Adipocyte (in vitro differentiated cells): Measurements from ENCODE around the gene B4GALT5.

ENCODE experiments used
- DNase-seq: peaks from one replicate; pipeline ENCODE4 v3.0.0-alpha.2; 2015; ENCODE audit warnings: low read depth
- H3K27me3 ChIP-seq: replicated peaks from 2 replicates; pipeline ENCODE4 v1.7.0; 2013; ENCODE audit warnings: mild to moderate bottlenecking, low read length, moderate library complexity; ENCODE audit not compliant: control insufficient read depth, insufficient read depth
- H3K36me3 ChIP-seq: 2 replicates; pipeline ENCODE4 v1.7.0; 2013; ENCODE audit warnings: low read length, mild to moderate bottlenecking, moderate library complexity; ENCODE audit not compliant: control insufficient read depth, insufficient read depth, severe bottlenecking
- H3K4me1 ChIP-seq: 2 replicates; pipeline ENCODE4 v1.7.0; 2013; ENCODE audit warnings: mild to moderate bottlenecking, low read length, moderate library complexity; ENCODE audit not compliant: control insufficient read depth, insufficient read depth
- H3K4me3 ChIP-seq: 2 replicates; pipeline ENCODE4 v1.7.0; 2013; ENCODE audit warnings: mild to moderate bottlenecking, low read length, moderate library complexity
- H3K9ac ChIP-seq: 2 replicates; pipeline ENCODE4 v1.7.0; 2013; ENCODE audit warnings: mild to moderate bottlenecking, low read length, moderate library complexity
- H3K9me3 ChIP-seq: 2 replicates; pipeline ENCODE4 v1.7.0; 2013; ENCODE audit warnings: mild to moderate bottlenecking, low read length, moderate library complexity; ENCODE audit not compliant: control insufficient read depth

Gene B4GALT5

GRCh38 chr20:49663112-49663511 lies 50.6 kb downstream of the B4GALT5 start:
- Histone ChIP-seq H3K9ac (no peak overlapping the region), H3K4me3 (no peak overlapping the region), H3K4me1 (peaks cover 12% of the 10 kb centered on the region), H3K27me3 (no peaks in the 10 kb centered on the region), H3K9me3 (no peaks in the 10 kb centered on the region), H3K36me3 (no peaks in the 10 kb centered on the region)
- no peak for DNase-seq

- peaks cover 25% of the 10 kb centered on the region for H3K4me1 ChIP-seq
- H3K27me3 ChIP-seq, result no peaks in the 10 kb centered on the region
- H3K9ac ChIP-seq, result no peak overlapping the region
- no peaks in the 10 kb centered on the region for H3K9me3 ChIP-seq
- no peak overlapping the region for H3K4me3 ChIP-seq
- no peaks in the 10 kb centered on the region for H3K36me3 ChIP-seq
- no peak for DNase-seq
Measured at GRCh38 chr20:49661560-49662329, 51.9 kb downstream of the B4GALT5 start.

- H3K9me3 ChIP-seq, result no peaks in the 10 kb centered on the region
- H3K27me3 ChIP-seq, result no peaks in the 10 kb centered on the region
- H3K4me3 ChIP-seq, result no peak overlapping the region
- DNase-seq, result no peak
- H3K4me1 ChIP-seq, result peaks cover 34% of the 10 kb centered on the region
- H3K36me3 ChIP-seq, result no peaks in the 10 kb centered on the region
- H3K9ac ChIP-seq, result no peak overlapping the region
Measured at GRCh38 chr20:49660912-49661311, 52.8 kb downstream of the B4GALT5 start.

- Histone ChIP-seq H3K4me1 (peaks cover 35% of the 10 kb centered on the region), H3K27me3 (no peaks in the 10 kb centered on the region), H3K36me3 (peaks cover 16% of the 10 kb centered on the region), H3K9me3 (no peaks in the 10 kb centered on the region), H3K9ac (no peak overlapping the region), H3K4me3 (no peak overlapping the region)
- no peak for DNase-seq
Measured at GRCh38 chr20:49659056-49659455, 54.6 kb downstream of the B4GALT5 start.

GRCh38 chr20:49658508-49658907 lies 55.2 kb downstream of the B4GALT5 start:
- H3K9ac ChIP-seq, result no peak overlapping the region
- H3K27me3 ChIP-seq, result no peaks in the 10 kb centered on the region
- no peak overlapping the region for H3K4me3 ChIP-seq
- no peaks in the 10 kb centered on the region for H3K9me3 ChIP-seq
- H3K36me3 ChIP-seq, result peaks cover 21% of the 10 kb centered on the region
- no peak for DNase-seq
- H3K4me1 ChIP-seq, result peaks cover 35% of the 10 kb centered on the region

- H3K9me3 ChIP-seq, result no peaks in the 10 kb centered on the region
Measured at GRCh38 chr20:49657118-49657901, 56.4 kb downstream of the B4GALT5 start.

GRCh38 chr20:49656304-49656703 lies 57.4 kb downstream of the B4GALT5 start:
- Histone ChIP-seq H3K9me3 (no peaks in the 10 kb centered on the region), H3K9ac (peak overlapping the region; percentile 44), H3K4me3 (peak overlapping the region; percentile 39), H3K36me3 (peaks cover 43% of the 10 kb centered on the region), H3K4me1 (peaks cover 35% of the 10 kb centered on the region), H3K27me3 (no peaks in the 10 kb centered on the region)
- peak; percentile 21 for DNase-seq

More at GRCh38 chr20:49657118-49657901, 56.4 kb downstream of the B4GALT5 start:
- H3K4me1 ChIP-seq, result peaks cover 35% of the 10 kb centered on the region
- H3K27me3 ChIP-seq, result no peaks in the 10 kb centered on the region
- H3K9ac ChIP-seq, result peak overlapping the region; percentile 44
- H3K4me3 ChIP-seq, result peak overlapping the region; percentile 40
- DNase-seq, result peak; percentile 51
- H3K36me3 ChIP-seq, result peaks cover 33% of the 10 kb centered on the region

GRCh38 chr20:49653925-49654434 lies 59.7 kb downstream of the B4GALT5 start:
- H3K27me3 ChIP-seq, result no peaks in the 10 kb centered on the region
- H3K4me3 ChIP-seq, result no peak overlapping the region
- H3K9ac ChIP-seq, result no peak overlapping the region
- no peaks in the 10 kb centered on the region for H3K9me3 ChIP-seq
- peaks cover 47% of the 10 kb centered on the region for H3K36me3 ChIP-seq
- DNase-seq, result no peak
- H3K4me1 ChIP-seq, result peaks cover 41% of the 10 kb centered on the region

- H3K4me1 ChIP-seq, result peaks cover 9% of the 10 kb centered on the region
- no peak overlapping the region for H3K9ac ChIP-seq
- peaks cover 76% of the 10 kb centered on the region for H3K36me3 ChIP-seq
- no peak for DNase-seq
- no peak overlapping the region for H3K4me3 ChIP-seq
- no peaks in the 10 kb centered on the region for H3K27me3 ChIP-seq
- H3K9me3 ChIP-seq, result no peaks in the 10 kb centered on the region
Measured at GRCh38 chr20:49649672-49650071, 64.0 kb downstream of the B4GALT5 start.

GRCh38 chr20:49647550-49647949 lies 66.1 kb downstream of the B4GALT5 start:
- Histone ChIP-seq H3K27me3 (no peaks in the 10 kb centered on the region), H3K36me3 (peaks cover 73% of the 10 kb centered on the region), H3K4me3 (no peak overlapping the region), H3K9ac (no peak overlapping the region), H3K9me3 (no peaks in the 10 kb centered on the region), H3K4me1 (peaks cover 9% of the 10 kb centered on the region)
- no peak for DNase-seq

GRCh38 chr20:49646528-49646927 lies 67.2 kb downstream of the B4GALT5 start:
- Histone ChIP-seq H3K27me3 (no peaks in the 10 kb centered on the region), H3K36me3 (peaks cover 74% of the 10 kb centered on the region)
- no peak for DNase-seq

More at GRCh38 chr20:49646528-49646927, 67.2 kb downstream of the B4GALT5 start:
- H3K9ac ChIP-seq, result no peak overlapping the region
- no peaks in the 10 kb centered on the region for H3K9me3 ChIP-seq
- no peak overlapping the region for H3K4me3 ChIP-seq
- peaks cover 9% of the 10 kb centered on the region for H3K4me1 ChIP-seq
